HS-5 (cell line): ENCODE measurements around the gene IL17A.
"Not testable (repeated sequence)": the region's sequence is repeated elsewhere in the genome, so short reads cannot be mapped to it uniquely, and the experiment has no call there.

ENCODE experiments used
- DNase-seq: peaks from one replicate; pipeline ENCODE4 v3.0.0-alpha.2; 2012; ENCODE audit warnings: low read depth

IL17A gene

GRCh38 chr6:52164319-52165094 is 21.7 kb upstream of the IL17A start:
- no peak for DNase-seq

- DNase-seq = no peak
These were observed 18.9 kb upstream of the IL17A start for GRCh38 chr6:52167267-52167666.

GRCh38 chr6:52168351-52168750 is 17.8 kb upstream of the IL17A start:
- not testable (repeated sequence) for DNase-seq

- DNase-seq = no peak
These were observed 12.1 kb upstream of the IL17A start for GRCh38 chr6:52174118-52174517.

- DNase-seq = no peak
These were observed 9.6 kb upstream of the IL17A start for GRCh38 chr6:52176550-52176949.

- DNase-seq = no peak
These were observed 8.2 kb upstream of the IL17A start for GRCh38 chr6:52177961-52178360.

GRCh38 chr6:52180787-52181558 is 5.2 kb upstream of the IL17A start:
- DNase-seq = no peak

- no peak for DNase-seq
These were observed 3.0 kb upstream of the IL17A start for GRCh38 chr6:52183131-52183713.

- no peak for DNase-seq
These were observed 305 bp downstream of the IL17A start for GRCh38 chr6:52186480-52186879.

- no peak for DNase-seq
These were observed 923 bp downstream of the IL17A start for GRCh38 chr6:52187098-52187497.

GRCh38 chr6:52189974-52190373 is 3.8 kb downstream of the IL17A start:
- no peak for DNase-seq

- no peak for DNase-seq
These were observed 4.2 kb downstream of the IL17A start for GRCh38 chr6:52190409-52190808.

GRCh38 chr6:52191824-52192223 is 5.6 kb downstream of the IL17A start:
- no peak for DNase-seq

- DNase-seq = no peak
These were observed 9.7 kb downstream of the IL17A start for GRCh38 chr6:52195886-52196285.

- DNase-seq = not testable (repeated sequence)
These were observed 13.9 kb downstream of the IL17A start for GRCh38 chr6:52200088-52200487.

- DNase-seq = no peak
These were observed 14.9 kb downstream of the IL17A start for GRCh38 chr6:52201046-52201445.

GRCh38 chr6:52201493-52201892 is 15.3 kb downstream of the IL17A start:
- DNase-seq = no peak

- DNase-seq = no peak
These were observed 20.9 kb downstream of the IL17A start for GRCh38 chr6:52207066-52207465.

- DNase-seq = no peak
These were observed 22.4 kb downstream of the IL17A start for GRCh38 chr6:52208612-52209011.

GRCh38 chr6:52209770-52210169 is 23.6 kb downstream of the IL17A start:
- DNase-seq = no peak

- no peak for DNase-seq
These were observed 24.1 kb downstream of the IL17A start for GRCh38 chr6:52210227-52210626.

GRCh38 chr6:52213127-52213526 is 27.0 kb downstream of the IL17A start:
- no peak for DNase-seq

- no peak for DNase-seq
These were observed 29.6 kb downstream of the IL17A start for GRCh38 chr6:52215787-52216186.
